HG03095 (cell line): ENCODE measurements around the gene ZC3H13.

Source experiments
- ATAC-seq: cut with Tn5 transposase; IDR thresholded peaks from one replicate; pipeline ENCODE4 v1.9.1; 2021; ENCODE audit warnings: moderate library complexity; ENCODE audit not compliant: unreplicated experiment

The ZC3H13 gene

GRCh38 chr13:46052319-46053161, at the start of gene ZC3H13:
TSS of gene ZC3H13 (minus strand) at chr13:46052746. CDS start at chr13:46045507, 7,239 bp downstream.
- ATAC-seq, result peak; percentile 99

GRCh38 chr13:46102255-46102605, 49.7 kb upstream of the ZC3H13 start:
- no peak for ATAC-seq

GRCh38 chr13:46101484-46102254, 49.1 kb upstream of the ZC3H13 start:
- ATAC-seq, result no peak

GRCh38 chr13:46101002-46101401, 48.5 kb upstream of the ZC3H13 start:
- no peak for ATAC-seq

- ATAC-seq, result peak; percentile 53
Measured at GRCh38 chr13:46100191-46100815, 47.8 kb upstream of the ZC3H13 start.

- ATAC-seq, result no peak
Measured at GRCh38 chr13:46097663-46098062, 45.1 kb upstream of the ZC3H13 start.

GRCh38 chr13:46097015-46097414, 44.5 kb upstream of the ZC3H13 start:
- no peak for ATAC-seq

GRCh38 chr13:46094478-46094877, 41.9 kb upstream of the ZC3H13 start:
- ATAC-seq, result no peak

- no peak for ATAC-seq
Measured at GRCh38 chr13:46088821-46089562, 36.4 kb upstream of the ZC3H13 start.

- no peak for ATAC-seq
Measured at GRCh38 chr13:46087481-46087880, 34.9 kb upstream of the ZC3H13 start.

GRCh38 chr13:46086985-46087384, 34.4 kb upstream of the ZC3H13 start:
- no peak for ATAC-seq

GRCh38 chr13:46086421-46086922, 33.9 kb upstream of the ZC3H13 start:
- ATAC-seq, result no peak

GRCh38 chr13:46085737-46086136, 33.2 kb upstream of the ZC3H13 start:
- no peak for ATAC-seq

- no peak for ATAC-seq
Measured at GRCh38 chr13:46082324-46082723, 29.8 kb upstream of the ZC3H13 start.

GRCh38 chr13:46079770-46080169, 27.2 kb upstream of the ZC3H13 start:
- no peak for ATAC-seq

- ATAC-seq, result no peak
Measured at GRCh38 chr13:46077265-46077664, 24.7 kb upstream of the ZC3H13 start.

GRCh38 chr13:46076827-46077226, 24.3 kb upstream of the ZC3H13 start:
- no peak for ATAC-seq

GRCh38 chr13:46075811-46076210, 23.3 kb upstream of the ZC3H13 start:
- ATAC-seq, result no peak

- peak; percentile 94 for ATAC-seq
Measured at GRCh38 chr13:46071590-46072249, 19.2 kb upstream of the ZC3H13 start.

GRCh38 chr13:46063292-46063691, 10.7 kb upstream of the ZC3H13 start:
- no peak for ATAC-seq
